ENCODE data around the gene RMRP. TPM values are rescaled to one million over a fixed set of nuclear protein-coding genes. Genes with fewer than 3 reads are reported as not detected.

Gene RMRP
- polyA plus RNA-seq, 1 of the 3 experiments (the other 2 are of a cell fraction), result 64.9 TPM

DNA sequence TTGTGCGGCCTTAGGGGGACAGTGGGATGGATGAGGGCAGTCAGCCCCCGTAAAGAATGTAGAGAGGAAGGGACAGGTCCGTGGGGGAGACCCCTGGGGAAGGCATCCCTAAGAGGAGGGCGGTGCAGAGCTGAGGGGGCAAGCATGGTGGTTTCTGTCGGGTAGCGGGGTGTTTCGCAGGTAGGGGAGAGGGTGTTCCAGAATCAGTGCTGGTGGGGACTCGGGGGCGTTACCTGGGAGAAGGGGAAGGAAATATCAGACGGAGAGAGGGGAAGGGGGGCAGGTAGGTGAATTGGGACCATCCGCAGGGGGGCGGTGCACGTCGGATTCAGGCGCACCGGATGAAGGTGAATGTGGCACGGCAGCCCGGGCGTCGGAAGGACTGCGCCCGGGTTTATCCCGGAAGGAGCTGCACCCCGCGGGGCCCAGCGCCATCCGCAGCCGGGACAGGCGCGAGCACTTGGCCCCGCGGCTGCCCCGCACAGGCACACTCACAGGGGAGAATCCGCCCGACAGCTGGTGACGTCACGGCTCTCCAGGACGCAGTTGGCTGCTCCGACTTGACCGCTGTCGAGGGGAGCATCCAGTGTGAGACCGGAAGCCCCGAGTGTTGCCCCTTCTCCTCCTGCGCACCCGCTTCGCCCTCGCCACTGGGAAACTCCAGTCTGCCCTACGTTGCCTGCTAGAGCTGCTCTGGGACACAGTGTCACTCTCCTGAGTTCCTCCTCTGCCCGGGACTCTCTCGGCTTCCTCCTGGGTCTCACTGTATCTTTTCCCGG, 40.9 kb downstream of the RMRP start:
- Histone ChIP-seq H3K27ac (ENCODE audit: low read depth in 2 of 2, low read length in 1 of 2) (no peak overlapping the region), H3K79me2 (ENCODE audit: insufficient read depth) (no peaks in the 10 kb centered on the region), H3K36me3 (replicated peaks in 1 of 2; ENCODE audit: control insufficient read depth in 1 of 2, insufficient read depth in 2 of 2, low read length in 1 of 2) (no peaks in the 10 kb centered on the region), H3K4me3 (ENCODE audit: low read depth in 2 of 2, low read length in 1 of 2) (peak overlapping the region; percentile 27 to 41; a peak in 3 of 4 replicates), H3K4me2 (peak overlapping the region; percentile 44; the same call in 1 of the 2 replicates), H3K4me1 (ENCODE audit: control insufficient read depth in 1 of 2, insufficient read depth in 2 of 2, low read depth in 1 of 2, low read length in 1 of 2) (peaks cover 0 to 12% of the 10 kb centered on the region in 2 experiments; a peak in 1 of 4 replicates), H3K9ac (no peak overlapping the region), H4K20me1 (ENCODE audit: insufficient read depth) (no peaks in the 10 kb centered on the region), H3K9me3 (no peaks in the 10 kb centered on the region), H2AFZ (ENCODE audit: low read depth) (peak overlapping the region; percentile 65; the same call in 1 of the 2 replicates), H3K9me2 (no peaks in the 10 kb centered on the region), H3K27me3 (ENCODE audit: insufficient read depth) (0 out of 2 replicates have a peak, but pooled peaks cover 4% of the 10 kb centered on the region), H3F3A (replicated peaks; ENCODE audit: insufficient read depth) (no peaks in the 10 kb centered on the region)
- CTCF ChIA-PET, result interaction anchor here (0.8 to 5.3 kb wide), 6 partner anchors 11 to 30 kb away, joined by 3 to 20 read pairs (median 5); partner anchors contain the start of gene TESK1
- TF ChIP-seq RCOR1 (IDR thresholded peaks at IDR 0.05; ENCODE audit: low read length) (no peak), TAF1 (IDR thresholded peaks at IDR 0.05; ENCODE audit: borderline replicate concordance, low read depth, low read length) (no peak), RFX5 (IDR thresholded peaks at IDR 0.05; ENCODE audit: low read length) (peak; percentile 98), FOSL2 (IDR thresholded peaks at IDR 0.05; ENCODE audit: borderline replicate concordance, low read depth) (no peak)
- POLR2A ChIA-PET, result interaction anchor here (1.0 kb wide), 1 partner anchor 30 kb away, joined by 3 read pairs; no protein-coding TSS in a partner anchor
- DNase-seq, result peak; percentile 82
- 51% methylated on average over 27 of the region's 51 CpGs for WGBS (ENCODE audit: low lambda C conversion rate)

DNA sequence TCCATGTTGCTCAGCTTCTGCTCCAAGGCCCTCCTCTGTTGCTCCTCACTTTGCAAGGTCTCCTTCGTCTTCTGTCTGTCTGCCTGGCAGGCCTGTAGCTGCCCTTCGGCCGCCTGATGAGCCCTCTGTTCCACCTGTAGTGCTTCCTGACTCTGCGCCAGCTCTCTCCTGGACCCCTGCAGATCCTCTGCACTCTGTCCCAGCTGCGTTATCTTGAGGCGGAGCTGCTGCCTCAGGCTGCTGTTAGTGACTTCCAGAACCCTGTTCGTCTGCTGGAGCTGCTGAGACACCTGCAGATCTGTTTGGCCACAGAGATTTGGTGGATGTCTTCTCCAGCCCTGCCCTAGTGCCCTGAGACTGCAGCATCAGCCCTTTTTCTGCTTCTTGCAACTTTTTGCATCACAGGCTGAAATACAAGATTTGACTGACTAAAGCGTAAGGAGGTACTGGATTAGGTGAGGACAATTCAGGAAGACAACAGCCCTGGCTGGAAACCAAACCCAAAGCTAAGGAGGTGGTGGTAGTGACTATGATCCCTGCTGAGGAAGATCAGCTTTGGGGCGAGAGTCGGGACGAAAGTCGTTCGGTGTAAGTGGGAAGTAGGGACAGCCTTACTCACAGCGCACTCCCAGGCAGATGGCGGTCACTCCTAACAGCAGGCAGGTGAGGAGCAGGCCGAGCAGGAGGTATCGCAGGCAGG, 41.7 kb downstream of the RMRP start:
- no peak overlapping the region for H3K4me3 ChIP-seq (ENCODE audit: low read depth in 2 of 2, low read length in 1 of 2)
- H3K27ac ChIP-seq (ENCODE audit: low read depth in 2 of 2, low read length in 1 of 2), result no peak overlapping the region
- no peaks in the 10 kb centered on the region for H3K79me2 ChIP-seq (ENCODE audit: insufficient read depth)
- no peaks in the 10 kb centered on the region for H3K9me2 ChIP-seq
- H3K4me1 ChIP-seq (ENCODE audit: control insufficient read depth in 1 of 2, insufficient read depth in 2 of 2, low read depth in 1 of 2, low read length in 1 of 2), result peaks cover 0 to 12% of the 10 kb centered on the region in 2 experiments; a peak in 1 of 4 replicates
- CTCF ChIA-PET, result interaction anchor here (0.9 to 5.3 kb wide), 7 partner anchors 10 to 59 kb away, joined by 3 to 20 read pairs (median 3); no protein-coding TSS in a partner anchor
- POLR2A ChIA-PET, result no interaction called here
- no peak for TF ChIP-seq FOXJ3 (CRISPR knock-in tag; IDR thresholded peaks at IDR 0.05)
- no peak for TF ChIP-seq GABPA (IDR thresholded peaks at IDR 0.05; ENCODE audit: low read depth)
- TF ChIP-seq TEAD4 (IDR thresholded peaks at IDR 0.05; ENCODE audit: borderline replicate concordance, insufficient read depth), result no peak
- TF ChIP-seq, protein P1, sequence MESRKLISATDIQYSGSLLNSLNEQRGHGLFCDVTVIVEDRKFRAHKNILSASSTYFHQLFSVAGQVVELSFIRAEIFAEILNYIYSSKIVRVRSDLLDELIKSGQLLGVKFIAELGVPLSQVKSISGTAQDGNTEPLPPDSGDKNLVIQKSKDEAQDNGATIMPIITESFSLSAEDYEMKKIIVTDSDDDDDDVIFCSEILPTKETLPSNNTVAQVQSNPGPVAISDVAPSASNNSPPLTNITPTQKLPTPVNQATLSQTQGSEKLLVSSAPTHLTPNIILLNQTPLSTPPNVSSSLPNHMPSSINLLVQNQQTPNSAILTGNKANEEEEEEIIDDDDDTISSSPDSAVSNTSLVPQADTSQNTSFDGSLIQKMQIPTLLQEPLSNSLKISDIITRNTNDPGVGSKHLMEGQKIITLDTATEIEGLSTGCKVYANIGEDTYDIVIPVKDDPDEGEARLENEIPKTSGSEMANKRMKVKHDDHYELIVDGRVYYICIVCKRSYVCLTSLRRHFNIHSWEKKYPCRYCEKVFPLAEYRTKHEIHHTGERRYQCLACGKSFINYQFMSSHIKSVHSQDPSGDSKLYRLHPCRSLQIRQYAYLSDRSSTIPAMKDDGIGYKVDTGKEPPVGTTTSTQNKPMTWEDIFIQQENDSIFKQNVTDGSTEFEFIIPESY (IDR thresholded peaks at IDR 0.05; ENCODE audit: borderline replicate concordance, low read depth), result no peak
- TF ChIP-seq YY1 (IDR thresholded peaks at IDR 0.05; ENCODE audit: low read depth), result no peak
- DNase-seq, result no peak
- H4K20me1 ChIP-seq (ENCODE audit: insufficient read depth), result no peaks in the 10 kb centered on the region
- H3K27me3 ChIP-seq (ENCODE audit: insufficient read depth), result 0 out of 2 replicates have a peak, but pooled peaks cover 4% of the 10 kb centered on the region
- H3K9me3 ChIP-seq, result no peaks in the 10 kb centered on the region
- no peaks in the 10 kb centered on the region for H3K36me3 ChIP-seq (replicated peaks in 1 of 2; ENCODE audit: control insufficient read depth in 1 of 2, insufficient read depth in 2 of 2, low read length in 1 of 2)
- WGBS (ENCODE audit: low lambda C conversion rate), result 91% methylated on average over 17 of the region's 17 CpGs
- no peak overlapping the region for H3K4me2 ChIP-seq
- no peak overlapping the region for H2AFZ ChIP-seq (ENCODE audit: low read depth)
- no peak overlapping the region for H3K9ac ChIP-seq
- no peaks in the 10 kb centered on the region for H3F3A ChIP-seq (replicated peaks; ENCODE audit: insufficient read depth)
